ENCODE measurements around the gene E2F8.
A peak's percentile ranks its signal among the peaks of the same experiment; 100 is the strongest.

Gene E2F8

DNA sequence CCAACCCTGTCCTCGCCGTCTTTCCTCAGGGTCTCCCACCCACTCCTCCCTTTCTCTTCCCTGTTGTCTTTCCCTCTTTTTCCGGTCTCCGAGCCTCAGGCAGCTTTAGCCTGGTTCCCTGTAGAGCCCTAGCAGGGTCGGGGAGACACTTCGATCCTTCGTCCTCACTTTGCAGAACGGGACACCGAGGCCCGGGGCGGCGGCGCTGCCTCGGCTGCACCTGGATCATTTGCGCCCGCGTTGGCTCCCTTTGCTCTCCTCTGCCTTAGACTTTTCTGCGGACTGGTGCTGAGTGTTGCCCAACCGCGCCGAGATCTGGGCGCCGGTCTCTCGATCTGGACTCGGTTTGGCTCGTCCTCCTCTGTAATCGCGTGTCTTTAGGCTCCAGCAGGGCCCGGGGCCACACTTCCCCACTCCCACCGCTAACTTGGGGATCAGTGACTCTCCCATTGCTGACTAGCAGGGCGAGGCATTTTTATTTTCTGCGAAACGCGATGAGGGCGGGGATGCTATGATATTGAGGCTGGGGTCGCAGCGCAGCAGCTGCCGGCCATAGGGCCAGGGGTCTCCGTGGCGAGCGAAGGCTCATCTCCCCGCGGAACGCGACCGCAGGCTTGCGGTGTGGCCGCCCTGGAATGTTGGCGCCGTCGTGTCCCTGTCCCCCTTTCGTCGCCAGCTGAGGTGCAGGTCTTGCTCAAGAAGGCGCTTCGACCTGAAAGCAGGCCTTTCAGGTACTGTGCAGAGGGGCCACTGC is 1.6 kb upstream of the E2F8 start:
- H3K27ac ChIP-seq: peak overlapping the region; percentile 92
- TF ChIP-seq Cebpa-rat (IDR thresholded peaks at IDR 0.05): no peak

DNA sequence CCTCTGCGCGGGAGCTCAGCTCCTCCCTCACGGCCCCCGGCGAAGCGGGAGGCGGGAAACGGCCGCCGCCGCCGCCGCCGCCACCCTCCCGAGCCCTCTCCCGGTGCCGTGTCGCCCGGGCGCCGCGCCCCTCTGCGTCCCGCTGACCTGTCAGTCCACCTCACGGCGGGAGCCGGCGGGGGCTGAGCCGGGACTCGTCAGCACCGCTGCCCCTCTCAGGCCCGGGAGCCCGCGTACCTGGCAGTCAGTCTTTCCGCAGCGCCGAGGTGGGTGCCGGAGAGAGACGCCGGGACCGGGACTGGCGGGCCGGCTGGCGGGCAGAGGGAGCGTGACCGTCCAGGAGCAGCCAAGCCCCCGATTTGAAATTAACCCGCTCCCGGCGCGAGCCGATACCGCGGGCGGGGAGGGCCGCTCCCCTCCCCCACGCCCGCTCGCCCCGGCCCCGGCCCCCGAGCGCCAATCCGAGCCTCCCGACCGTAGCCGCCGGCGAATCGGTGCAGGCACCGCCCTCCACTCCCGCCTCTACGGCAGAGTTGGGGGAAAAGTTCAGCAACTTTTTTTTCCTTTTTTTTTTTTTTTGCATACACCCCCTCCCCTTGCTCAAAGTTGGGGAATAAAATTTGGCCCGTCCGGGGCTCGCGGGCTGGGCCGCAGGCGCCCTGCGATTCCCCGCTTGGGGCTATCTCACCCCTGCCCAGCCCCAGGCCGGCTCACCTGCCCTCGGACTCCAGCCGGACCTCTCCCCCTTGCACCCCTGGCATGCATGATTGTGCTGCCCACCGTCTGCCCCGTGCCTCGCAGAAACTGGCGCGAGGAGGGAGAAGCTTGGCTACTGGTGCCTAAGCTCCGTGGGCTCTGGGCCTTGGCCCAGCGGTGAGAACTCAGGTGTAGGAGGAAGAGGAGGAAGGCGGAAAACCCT is 774 bp upstream of the E2F8 start:
- H3K27ac ChIP-seq: peak overlapping the region; percentile 92
- no peak for TF ChIP-seq Cebpa-rat (IDR thresholded peaks at IDR 0.05)

More for the DNA sequence above, 1.6 kb upstream of the E2F8 start:
- Histone ChIP-seq H3K4me2 (peak overlapping the region; percentile 99), H3K36me3 (peaks cover 15% of the 10 kb centered on the region), H3K27me3 (0 out of 2 replicates have a peak, but pooled peaks cover 11% of the 10 kb centered on the region), H3K4me3 (peak overlapping the region; percentile 85), H3K9me3 (no peaks in the 10 kb centered on the region), H3K9ac (peak overlapping the region; percentile 92), H4K20me1 (no peaks in the 10 kb centered on the region), H3K4me1 (peaks cover 33% of the 10 kb centered on the region)

GRCh38 chr11:19239039-19239438 is 1.7 kb downstream of the E2F8 start:
- H3K36me3 ChIP-seq: peaks cover 49% of the 10 kb centered on the region
- peak overlapping the region; percentile 85 for H3K4me3 ChIP-seq
- peak overlapping the region; percentile 99 for H3K4me2 ChIP-seq
- 0 out of 2 replicates have a peak, but pooled peaks cover 11% of the 10 kb centered on the region for H3K27me3 ChIP-seq
- H3K9me3 ChIP-seq: no peaks in the 10 kb centered on the region
- no peak for TF ChIP-seq Cebpa-rat (IDR thresholded peaks at IDR 0.05)
- peaks cover 33% of the 10 kb centered on the region for H3K4me1 ChIP-seq
- no peaks in the 10 kb centered on the region for H4K20me1 ChIP-seq
- peak overlapping the region; percentile 80; the same call in 1 of the 2 replicates for H3K9ac ChIP-seq
- no peak overlapping the region for H3K27ac ChIP-seq

More for the DNA sequence above, 774 bp upstream of the E2F8 start:
- Histone ChIP-seq H3K27me3 (0 out of 2 replicates have a peak, but pooled peaks cover 11% of the 10 kb centered on the region), H3K4me2 (peak overlapping the region; percentile 99), H3K36me3 (peaks cover 24% of the 10 kb centered on the region), H3K9me3 (no peaks in the 10 kb centered on the region), H3K4me1 (peaks cover 33% of the 10 kb centered on the region), H4K20me1 (no peaks in the 10 kb centered on the region), H3K4me3 (peak overlapping the region; percentile 85), H3K9ac (peak overlapping the region; percentile 92)

- Histone ChIP-seq H3K4me3 (no peak overlapping the region), H3K27ac (no peak overlapping the region), H3K27me3 (0 out of 2 replicates have a peak, but pooled peaks cover 11% of the 10 kb centered on the region), H3K36me3 (peaks cover 61% of the 10 kb centered on the region), H3K9me3 (no peaks in the 10 kb centered on the region), H3K4me1 (peaks cover 30% of the 10 kb centered on the region), H3K9ac (no peak overlapping the region), H4K20me1 (no peaks in the 10 kb centered on the region), H3K4me2 (no peak overlapping the region)
- no peak for TF ChIP-seq Cebpa-rat (IDR thresholded peaks at IDR 0.05)
These were observed 2.9 kb downstream of the E2F8 start for GRCh38 chr11:19237813-19238212.

- Histone ChIP-seq H3K4me3 (no peak overlapping the region), H3K27ac (no peak overlapping the region), H3K36me3 (peaks cover 65% of the 10 kb centered on the region), H3K4me2 (no peak overlapping the region), H3K9me3 (no peaks in the 10 kb centered on the region), H3K9ac (no peak overlapping the region), H3K27me3 (0 out of 2 replicates have a peak, but pooled peaks cover 7% of the 10 kb centered on the region), H3K4me1 (peaks cover 26% of the 10 kb centered on the region), H4K20me1 (no peaks in the 10 kb centered on the region)
- TF ChIP-seq Cebpa-rat (IDR thresholded peaks at IDR 0.05): no peak
These were observed 3.4 kb downstream of the E2F8 start for GRCh38 chr11:19237381-19237780.

DNA sequence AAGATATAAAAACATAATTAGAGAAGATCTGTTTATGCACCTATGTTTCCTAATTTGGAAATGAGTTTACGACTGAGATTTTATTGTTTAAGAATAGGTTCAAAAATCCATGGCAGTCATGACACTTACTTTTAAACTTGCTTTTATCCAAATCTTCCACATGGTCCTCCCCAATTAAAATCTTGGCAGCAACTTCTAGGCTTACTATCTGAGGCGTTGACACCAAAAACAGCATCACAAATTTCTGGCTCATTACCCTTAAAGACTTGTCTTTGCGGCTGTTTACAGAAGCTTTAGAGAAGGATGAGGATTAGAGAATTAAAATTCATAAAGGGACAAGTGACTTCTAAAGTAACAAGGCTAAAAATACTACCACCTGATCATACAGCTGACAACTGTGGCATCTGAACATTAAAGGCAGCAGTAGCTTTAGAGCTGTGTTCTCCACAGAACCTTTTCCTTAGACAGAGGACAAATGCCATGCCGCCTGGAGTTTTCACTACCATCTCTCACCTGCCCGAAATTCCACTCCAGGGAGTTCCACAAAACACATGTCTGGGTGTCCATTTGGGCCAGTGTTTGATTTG is 6.4 kb downstream of the E2F8 start:
- Histone ChIP-seq H3K9me3 (no peaks in the 10 kb centered on the region), H3K4me1 (peaks cover 11% of the 10 kb centered on the region), H3K9ac (no peak overlapping the region), H3K27me3 (no peaks in the 10 kb centered on the region), H4K20me1 (no peaks in the 10 kb centered on the region), H3K4me3 (no peak overlapping the region), H3K4me2 (no peak overlapping the region), H3K27ac (no peak overlapping the region), H3K36me3 (peaks cover 96% of the 10 kb centered on the region)
- TF ChIP-seq Cebpa-rat (IDR thresholded peaks at IDR 0.05): no peak

- no peaks in the 10 kb centered on the region for H3K27me3 ChIP-seq
- H3K4me1 ChIP-seq: no peaks in the 10 kb centered on the region
- H3K27ac ChIP-seq: no peak overlapping the region
- H3K4me3 ChIP-seq: no peak overlapping the region
- peaks cover 100% of the 10 kb centered on the region for H3K36me3 ChIP-seq
- no peaks in the 10 kb centered on the region for H4K20me1 ChIP-seq
- H3K4me2 ChIP-seq: no peak overlapping the region
- H3K9ac ChIP-seq: no peak overlapping the region
- no peak for TF ChIP-seq Cebpa-rat (IDR thresholded peaks at IDR 0.05)
- H3K9me3 ChIP-seq: no peaks in the 10 kb centered on the region
These were observed 7.7 kb downstream of the E2F8 start for GRCh38 chr11:19232910-19233503.

DNA sequence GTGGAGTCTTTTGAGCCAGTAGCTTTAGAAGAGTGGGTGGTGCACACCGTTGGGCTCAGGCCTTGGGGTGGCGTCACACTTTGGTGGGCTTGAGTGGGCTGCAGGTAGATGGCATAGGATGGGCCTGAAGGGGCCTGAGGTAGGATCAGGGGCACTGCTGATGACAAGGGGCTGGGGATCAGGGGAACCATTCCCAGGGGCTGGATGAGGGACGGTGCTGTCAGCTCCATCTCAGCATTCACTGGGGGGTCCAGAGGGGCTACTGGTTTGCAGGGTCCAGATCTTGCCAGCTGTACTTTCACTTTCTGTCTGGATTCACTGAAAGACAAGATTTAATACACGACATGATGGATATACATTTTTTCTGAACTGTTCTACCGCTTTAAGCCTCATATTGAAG is 11.1 kb downstream of the E2F8 start:
- Histone ChIP-seq H4K20me1 (no peaks in the 10 kb centered on the region), H3K9me3 (no peaks in the 10 kb centered on the region), H3K36me3 (peaks cover 98% of the 10 kb centered on the region), H3K9ac (no peak overlapping the region), H3K27ac (no peak overlapping the region), H3K4me3 (no peak overlapping the region), H3K27me3 (no peaks in the 10 kb centered on the region), H3K4me1 (no peaks in the 10 kb centered on the region), H3K4me2 (no peak overlapping the region)
- no peak for TF ChIP-seq Cebpa-rat (IDR thresholded peaks at IDR 0.05)

GRCh38 chr11:19228968-19229367 is 11.8 kb downstream of the E2F8 start:
- no peaks in the 10 kb centered on the region for H4K20me1 ChIP-seq
- H3K4me2 ChIP-seq: no peak overlapping the region
- TF ChIP-seq Cebpa-rat (IDR thresholded peaks at IDR 0.05): no peak
- H3K9ac ChIP-seq: no peak overlapping the region
- H3K36me3 ChIP-seq: peaks cover 97% of the 10 kb centered on the region
- no peaks in the 10 kb centered on the region for H3K27me3 ChIP-seq
- H3K4me3 ChIP-seq: no peak overlapping the region
- H3K9me3 ChIP-seq: no peaks in the 10 kb centered on the region
- no peak overlapping the region for H3K27ac ChIP-seq
- H3K4me1 ChIP-seq: no peaks in the 10 kb centered on the region
